Measurements from ENCODE around the gene CCL27.
A peak's percentile ranks its signal among the peaks of the same experiment; 100 is the strongest.

Gene CCL27

DNA sequence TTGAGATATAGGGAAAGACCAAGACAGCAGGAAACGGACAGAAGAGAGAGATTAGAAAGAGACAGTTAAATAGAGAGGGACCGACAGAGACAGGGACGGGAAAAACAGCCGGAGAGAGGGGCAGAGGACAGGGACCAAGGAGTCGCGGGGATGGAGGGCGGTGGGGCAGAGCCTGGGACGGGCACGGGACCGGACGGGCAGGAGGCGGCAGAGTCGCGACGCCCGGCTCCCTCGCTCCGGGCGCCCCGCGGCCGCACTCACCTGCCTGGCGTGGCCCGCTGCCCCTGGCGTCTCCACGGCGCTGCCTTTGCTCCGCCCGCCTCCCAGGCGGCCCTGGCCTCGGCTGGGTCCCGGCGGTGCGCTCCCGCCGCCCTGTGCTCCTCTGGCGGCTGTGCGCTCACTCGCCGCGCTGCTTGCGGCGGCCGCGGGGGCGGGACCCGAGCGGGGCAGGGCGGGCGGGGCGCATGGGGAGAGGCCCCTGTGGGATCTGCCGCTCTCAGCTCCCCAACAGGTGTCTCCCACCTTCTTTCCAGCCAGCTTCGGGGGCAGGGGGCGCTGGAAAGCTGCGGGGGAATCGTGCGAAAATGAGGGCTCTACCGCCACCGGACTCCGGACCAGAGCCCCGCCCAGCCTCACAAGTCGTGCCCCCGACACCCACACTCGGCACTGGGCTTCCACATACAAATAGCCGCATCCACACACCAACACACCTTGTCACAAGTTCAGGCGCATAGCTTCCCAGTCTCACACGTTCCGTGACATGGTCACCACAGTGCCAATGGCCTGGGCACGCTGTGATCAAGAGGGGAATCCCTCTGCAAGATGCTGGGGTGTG is 33.6 kb downstream of the CCL27 start, which contains the start of gene ARID3C:
Gene ARID3C (minus strand): TSS at position 411 of the 835 bp plus-strand sequence. CDS start 1,052 bp downstream, outside the sequence.
- H3K9ac ChIP-seq (ENCODE audit: low read length): no peak within 1 kb of the TSS
- H3K4me2 ChIP-seq (ENCODE audit: low read length): peak within 1 kb of the TSS; percentile 71
- no peak within 1 kb of the TSS for H3K27ac ChIP-seq (ENCODE audit: low read length)
- H4K20me1 ChIP-seq (ENCODE audit: insufficient read depth, low read length): no peaks in the 10 kb centered on the region
- H3K36me3 ChIP-seq (replicated peaks; ENCODE audit: low read depth, low read length): no peaks in the 10 kb centered on the region
- H2AFZ ChIP-seq (ENCODE audit: low read depth, low read length): no peak within 1 kb of the TSS
- no peaks in the 10 kb centered on the region for H3K79me2 ChIP-seq (ENCODE audit: low read length)
- no peak for TF ChIP-seq EZH2phosphoT487 (IDR thresholded peaks at IDR 0.05; ENCODE audit: low read depth)
- TF ChIP-seq, protein P1, sequence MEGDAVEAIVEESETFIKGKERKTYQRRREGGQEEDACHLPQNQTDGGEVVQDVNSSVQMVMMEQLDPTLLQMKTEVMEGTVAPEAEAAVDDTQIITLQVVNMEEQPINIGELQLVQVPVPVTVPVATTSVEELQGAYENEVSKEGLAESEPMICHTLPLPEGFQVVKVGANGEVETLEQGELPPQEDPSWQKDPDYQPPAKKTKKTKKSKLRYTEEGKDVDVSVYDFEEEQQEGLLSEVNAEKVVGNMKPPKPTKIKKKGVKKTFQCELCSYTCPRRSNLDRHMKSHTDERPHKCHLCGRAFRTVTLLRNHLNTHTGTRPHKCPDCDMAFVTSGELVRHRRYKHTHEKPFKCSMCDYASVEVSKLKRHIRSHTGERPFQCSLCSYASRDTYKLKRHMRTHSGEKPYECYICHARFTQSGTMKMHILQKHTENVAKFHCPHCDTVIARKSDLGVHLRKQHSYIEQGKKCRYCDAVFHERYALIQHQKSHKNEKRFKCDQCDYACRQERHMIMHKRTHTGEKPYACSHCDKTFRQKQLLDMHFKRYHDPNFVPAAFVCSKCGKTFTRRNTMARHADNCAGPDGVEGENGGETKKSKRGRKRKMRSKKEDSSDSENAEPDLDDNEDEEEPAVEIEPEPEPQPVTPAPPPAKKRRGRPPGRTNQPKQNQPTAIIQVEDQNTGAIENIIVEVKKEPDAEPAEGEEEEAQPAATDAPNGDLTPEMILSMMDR (IDR thresholded peaks at IDR 0.05; ENCODE audit: low read depth, low read length): no peak
- H3K9me3 ChIP-seq (ENCODE audit: insufficient read depth, low read length): no peaks in the 10 kb centered on the region
- H3K27me3 ChIP-seq (ENCODE audit: low read depth, low read length): peaks cover 42% of the 10 kb centered on the region
- H3K4me3 ChIP-seq (ENCODE audit: low read length): peak within 1 kb of the TSS; percentile 71
- H3K4me1 ChIP-seq (ENCODE audit: low read length): peaks cover 7% of the 10 kb centered on the region; the same call in 1 of the 2 replicates

DNA sequence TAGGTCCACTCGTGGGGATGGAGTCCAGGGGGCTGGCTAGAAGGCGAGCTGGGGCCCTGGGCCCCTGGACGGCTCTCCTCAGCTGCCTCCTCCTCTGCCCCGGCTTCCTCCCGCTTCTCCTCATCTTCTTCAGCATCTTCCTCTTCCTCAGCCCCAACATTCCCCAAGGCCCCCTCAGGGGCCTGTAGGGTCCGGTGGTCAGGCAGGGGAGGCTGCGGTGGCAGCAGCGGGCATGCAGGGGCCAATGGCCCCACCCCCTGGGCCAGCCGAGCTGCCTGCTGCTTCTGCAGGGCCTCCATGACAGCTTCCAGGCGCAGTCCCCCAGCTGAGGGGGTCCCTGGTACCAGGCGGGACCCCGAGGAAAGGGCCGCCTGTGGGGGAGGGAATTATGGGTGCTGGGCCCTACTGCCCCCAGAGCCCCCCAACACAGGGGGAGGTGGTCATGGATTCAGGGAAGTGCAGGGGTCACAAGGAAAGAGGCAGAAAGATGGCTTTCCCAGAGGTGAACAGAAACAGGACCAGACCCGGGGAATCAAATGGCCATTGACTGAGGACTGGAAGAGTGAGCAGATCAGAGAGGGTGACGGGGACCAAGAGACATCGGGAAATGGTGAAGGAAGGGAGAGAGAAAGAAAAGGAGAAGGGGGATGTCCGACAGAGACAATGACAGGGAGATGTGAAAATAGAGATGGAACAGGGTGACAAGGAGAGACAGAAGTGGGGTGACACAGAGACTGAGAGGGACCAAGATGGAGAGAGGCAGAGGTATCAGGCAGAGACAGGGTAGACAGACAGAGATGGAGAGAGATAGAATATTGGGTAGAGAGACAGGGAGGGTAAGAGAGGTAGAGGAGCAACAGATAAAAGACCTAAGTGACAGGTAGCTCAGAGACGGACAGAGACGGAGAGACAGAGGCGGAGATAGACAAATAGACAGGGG is 34.5 kb downstream of the CCL27 start:
- peaks cover 42% of the 10 kb centered on the region for H3K27me3 ChIP-seq (ENCODE audit: low read depth, low read length)

DNA sequence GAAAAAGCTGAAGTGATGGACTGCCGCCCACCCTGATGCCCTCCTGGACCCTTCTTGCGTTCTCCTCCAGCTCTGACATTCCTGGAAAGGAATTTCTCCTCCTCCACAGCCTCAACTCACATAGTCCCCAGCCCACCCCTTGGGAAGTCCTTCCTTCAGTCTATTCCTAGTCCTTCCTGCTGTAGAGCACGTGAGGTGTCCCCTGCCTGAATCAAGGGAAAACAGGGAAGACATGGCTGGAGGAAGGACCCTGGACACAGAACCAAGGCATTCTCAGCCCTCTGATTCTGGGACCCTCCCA is 37.3 kb downstream of the CCL27 start:
- Histone ChIP-seq H3K9ac (ENCODE audit: low read length) (no peak overlapping the region), H3K27ac (ENCODE audit: low read length) (no peak overlapping the region), H3K79me2 (ENCODE audit: low read length) (no peaks in the 10 kb centered on the region), H3K27me3 (ENCODE audit: low read depth, low read length) (peaks cover 42% of the 10 kb centered on the region), H3K4me2 (ENCODE audit: low read length) (no peak overlapping the region), H4K20me1 (ENCODE audit: insufficient read depth, low read length) (no peaks in the 10 kb centered on the region), H3K4me3 (ENCODE audit: low read length) (no peak overlapping the region), H2AFZ (ENCODE audit: low read depth, low read length) (no peak overlapping the region), H3K4me1 (ENCODE audit: low read length) (peaks cover 13% of the 10 kb centered on the region), H3K9me3 (ENCODE audit: insufficient read depth, low read length) (no peaks in the 10 kb centered on the region), H3K36me3 (replicated peaks; ENCODE audit: low read depth, low read length) (no peaks in the 10 kb centered on the region)
- no peak for TF ChIP-seq EZH2phosphoT487 (IDR thresholded peaks at IDR 0.05; ENCODE audit: low read depth)
- TF ChIP-seq, protein P1 (IDR thresholded peaks at IDR 0.05; ENCODE audit: low read depth, low read length): no peak

More for the DNA sequence above, 34.5 kb downstream of the CCL27 start:
- TF ChIP-seq EZH2phosphoT487 (IDR thresholded peaks at IDR 0.05; ENCODE audit: low read depth): peak; percentile 12; the same call in 1 of the 2 replicates
- TF ChIP-seq, protein P1 (IDR thresholded peaks at IDR 0.05; ENCODE audit: low read depth, low read length): no peak
- no peaks in the 10 kb centered on the region for H3K9me3 ChIP-seq (ENCODE audit: insufficient read depth, low read length)
- no peaks in the 10 kb centered on the region for H4K20me1 ChIP-seq (ENCODE audit: insufficient read depth, low read length)
- no peaks in the 10 kb centered on the region for H3K36me3 ChIP-seq (replicated peaks; ENCODE audit: low read depth, low read length)
- H3K4me3 ChIP-seq (ENCODE audit: low read length): peak overlapping the region; percentile 71
- no peak overlapping the region for H3K9ac ChIP-seq (ENCODE audit: low read length)
- no peak overlapping the region for H3K27ac ChIP-seq (ENCODE audit: low read length)
- no peaks in the 10 kb centered on the region for H3K79me2 ChIP-seq (ENCODE audit: low read length)
- no peak overlapping the region for H2AFZ ChIP-seq (ENCODE audit: low read depth, low read length)
- peaks cover 7% of the 10 kb centered on the region; the same call in 1 of the 2 replicates for H3K4me1 ChIP-seq (ENCODE audit: low read length)
- peak overlapping the region; percentile 71 for H3K4me2 ChIP-seq (ENCODE audit: low read length)

Data from OCI-LY3 (cell line).